Spleen (tissue), 11 donors: ENCODE data around the gene EHD4. TPM values are rescaled to one million over a fixed set of nuclear protein-coding genes. Genes with fewer than 3 reads are reported as not detected.

ENCODE experiments used
- DNase-seq: peaks from one replicate; pipeline ENCODE4 v3.0.0-alpha.2; 2020
- H3K27ac ChIP-seq, 8 donors: fragments of 200-600 bp; sonication (generic) in 7 of 8; 1 replicate in 4 of 8; 2 replicates in 4 of 8; pipeline versions ENCODE4 v1.5.0 to v1.8.0; 2016 to 2021; ENCODE audit warnings: inconsistent platforms in 4 of 8, mild to moderate bottlenecking in 4 of 8, moderate library complexity in 1 of 8
- H3K27me3 ChIP-seq, 7 donors: fragments of 200-600 bp; sonication (generic) in 6 of 7; replicated peaks in 1 of 7; 1 replicate in 4 of 7; 2 replicates in 3 of 7; pipeline versions ENCODE4 v1.5.0 to v1.8.0; 2016 to 2021; ENCODE audit warnings: inconsistent platforms in 3 of 7, mild to moderate bottlenecking in 1 of 7
- H3K36me3 ChIP-seq, 6 donors: fragments of 200-600 bp; sonication (generic) in 5 of 6; 1 replicate in 4 of 6; 2 replicates in 2 of 6; pipeline versions ENCODE4 v1.5.0 to v1.8.0; 2016 to 2021; ENCODE audit warnings: inconsistent platforms in 2 of 6
- H3K4me1 ChIP-seq, 6 donors: fragments of 200-600 bp; sonication (generic) in 5 of 6; 1 replicate in 3 of 6; 2 replicates in 3 of 6; pipeline versions ENCODE4 v1.5.0 to v1.8.0; 2016 to 2021; ENCODE audit warnings: inconsistent platforms in 3 of 6
- H3K4me3 ChIP-seq, 8 donors: fragments of 200-600 bp; sonication (generic) in 7 of 8; 1 replicate in 4 of 8; 2 replicates in 4 of 8; pipeline versions ENCODE4 v1.5.0 to v1.8.0; 2016 to 2021; ENCODE audit warnings: inconsistent platforms in 4 of 8, mild to moderate bottlenecking in 4 of 8, moderate library complexity in 2 of 8
- H3K9me3 ChIP-seq, 8 donors: fragments of 200-600 bp; sonication (generic) in 7 of 8; 1 replicate in 4 of 8; 2 replicates in 4 of 8; pipeline versions ENCODE4 v1.5.0 to v1.8.0; 2016 to 2021; ENCODE audit warnings: inconsistent platforms in 4 of 8
- CTCF ChIP-seq, 11 experiments: fragments of 200-600 bp in 7 of 11; fragments of 450-650 bp in 4 of 11; sonication (generic) in 4 of 11; IDR thresholded peaks in 8 of 11; conservative IDR thresholded peaks in 3 of 11; 1 replicate in 7 of 11; 2 replicates in 4 of 11; pipeline versions ENCODE4 v1.4.0 to v1.8.0; 2016 to 2021; ENCODE audit warnings: antibody characterized with exemption in 11 of 11, inconsistent platforms in 4 of 11, mild to moderate bottlenecking in 1 of 11
- POLR2A ChIP-seq, 3 donors: fragments of 450-650 bp; IDR thresholded peaks; one replicate each; pipeline ENCODE4 v1.5.1; 2017; ENCODE audit warnings: antibody characterized with exemption in 3 of 3, mild to moderate bottlenecking in 1 of 3
- POLR2AphosphoS5 ChIP-seq, 3 donors: sonication (generic); formaldehyde crosslinking; IDR thresholded peaks; one replicate each; pipeline ENCODE4 v1.5.1; 2017; ENCODE audit warnings: antibody characterized with exemption in 3 of 3
- WGBS, 5 donors: extraction: QIAGEN DNeasy Blood & Tissue Kit in 3 of 5; methylation state at CpG; one replicate each; pipeline versions ENCODE4 v1.1.5 to v1.1.7; 2013 to 2018; 5-methylcytosine and 5-hydroxymethylcytosine counted together
- intact Hi-C: fragments of 100-400 bp; cut with DNase I; formaldehyde crosslinking; loops from one replicate; pipeline ENCODE4 v1.15.0; 2023; ENCODE audit warnings: low total_unique reads
- polyA plus RNA-seq, 3 donors: library from polyadenylated mRNA; stranded (reverse); fragments of 200-250 nt; gene quantifications; one replicate each; pipeline ENCODE4 v1.2.1, GENCODE V29; 2013
- total RNA-seq, 7 donors: library from RNA; depleted of rRNA in 3 of 7; stranded (reverse); fragments of >200 nt in 3 of 7; fragmentation: NEBNext Ultra II Directional in 4 of 7; extraction: Animal tissue kit (Norgen Biotek cat#: 25700) in 4 of 7; gene quantifications; one replicate each; pipeline versions ENCODE4 v1.1.0 to v1.2.1, GENCODE V29; 2016 to 2021
- donor health status: healthy with polysubstance abuse.
- donor health status: DM: no; HTN: no; CAD: no; lungs with moderate emphysema.
- donor health status: DM: no; HTN: no; CAD: no.
- donor health status: Bipolar disorder and iron deficiency.
- donor health status: healthy.
- donor health status: DM: no; HTN: no; CAD: no.
- donor health status: DM: yes; HTN: yes; CAD: no.

Gene EHD4
- total and polyA plus RNA-seq, 10 donors = 5.5 to 33.2 (median 21.7) TPM

GRCh38 chr15:41945221-41945620 is 27.1 kb downstream of the EHD4 start:
- no peak for TF ChIP-seq POLR2AphosphoS5 (IDR thresholded peaks at IDR 0.05)
- no peak for TF ChIP-seq POLR2A (IDR thresholded peaks at IDR 0.05)
- TF ChIP-seq CTCF (IDR thresholded peaks at IDR 0.05 in 8 of 11, conservative IDR thresholded peaks at IDR 0.05 in 3 of 11) = no peak
- H3K36me3 ChIP-seq = peaks cover 0 to 69% (median 18%) of the 10 kb centered on the region in 6 donors
- DNase-seq = no peak
- no peaks in the 10 kb centered on the region for H3K27me3 ChIP-seq
- intact Hi-C loops = no loop called here
- 95 to 99% (median 96%) methylated on average over 6 of the region's 6 CpGs for WGBS, 5 donors
- no peaks in the 10 kb centered on the region for H3K9me3 ChIP-seq
- H3K4me3 ChIP-seq = no peak overlapping the region
- H3K27ac ChIP-seq = no peak overlapping the region
- peaks cover 0 to 20% (median 0%) of the 10 kb centered on the region in 6 donors for H3K4me1 ChIP-seq

- peak overlapping the region in 3 of 8 donors; percentile 3 to 36 (median 22) for H3K27ac ChIP-seq
- H3K27me3 ChIP-seq = no peaks in the 10 kb centered on the region
- no peak for DNase-seq
- no peak overlapping the region for H3K4me3 ChIP-seq
- intact Hi-C loops = no loop called here
- H3K9me3 ChIP-seq = no peaks in the 10 kb centered on the region
- H3K4me1 ChIP-seq = peaks cover 0 to 12% (median 0%) of the 10 kb centered on the region in 6 donors
- TF ChIP-seq POLR2AphosphoS5 (IDR thresholded peaks at IDR 0.05) (no peak), POLR2A (IDR thresholded peaks at IDR 0.05) (no peak), CTCF (IDR thresholded peaks at IDR 0.05 in 8 of 11, conservative IDR thresholded peaks at IDR 0.05 in 3 of 11) (no peak)
- WGBS, 5 donors = 76 to 82% (median 81%) methylated on average over 8 of the region's 8 CpGs
- H3K36me3 ChIP-seq = peaks cover 0 to 70% (median 16%) of the 10 kb centered on the region in 6 donors
Observed at GRCh38 chr15:41944313-41944940, 27.9 kb downstream of the EHD4 start.

- Histone ChIP-seq H3K27ac (peak overlapping the region in 3 of 8 donors; percentile 3 to 36 (median 22)), H3K4me3 (no peak overlapping the region), H3K4me1 (peaks cover 0 to 12% (median 0%) of the 10 kb centered on the region in 6 donors), H3K36me3 (peaks cover 0 to 69% (median 16%) of the 10 kb centered on the region in 6 donors), H3K27me3 (no peaks in the 10 kb centered on the region), H3K9me3 (no peaks in the 10 kb centered on the region)
- WGBS, 5 donors = 89 to 96% (median 91%) methylated on average over 2 to 6 of the region's 6 CpGs
- DNase-seq = no peak
- TF ChIP-seq POLR2AphosphoS5 (IDR thresholded peaks at IDR 0.05) (no peak), CTCF (IDR thresholded peaks at IDR 0.05 in 8 of 11, conservative IDR thresholded peaks at IDR 0.05 in 3 of 11) (no peak), POLR2A (IDR thresholded peaks at IDR 0.05) (no peak)
- intact Hi-C loops = no loop called here
Observed at GRCh38 chr15:41943543-41944312, 28.6 kb downstream of the EHD4 start.

- DNase-seq = no peak
- WGBS, 5 donors = 82 to 88% (median 83%) methylated on average over 7 of the region's 7 CpGs
- H3K27me3 ChIP-seq = no peaks in the 10 kb centered on the region
- peaks cover 3 to 21% (median 5%) of the 10 kb centered on the region in 6 donors for H3K4me1 ChIP-seq
- no peaks in the 10 kb centered on the region for H3K9me3 ChIP-seq
- peaks cover 0 to 66% (median 16%) of the 10 kb centered on the region in 6 donors for H3K36me3 ChIP-seq
- no peak overlapping the region for H3K27ac ChIP-seq
- intact Hi-C loops = no loop called here
- no peak for TF ChIP-seq POLR2A (IDR thresholded peaks at IDR 0.05)
- no peak for TF ChIP-seq POLR2AphosphoS5 (IDR thresholded peaks at IDR 0.05)
- no peak for TF ChIP-seq CTCF (IDR thresholded peaks at IDR 0.05 in 8 of 11, conservative IDR thresholded peaks at IDR 0.05 in 3 of 11)
- no peak overlapping the region for H3K4me3 ChIP-seq
Observed at GRCh38 chr15:41942886-41943285, 29.5 kb downstream of the EHD4 start.
